ENCODE measurements around the gene MKNK1.

GRCh38 chr1:46544561-46545240 lies 59.4 kb downstream of the MKNK1 start:
- TF ChIP-seq POLR2AphosphoS5 (IDR thresholded peaks at IDR 0.05; ENCODE audit: low read depth, low read length) = no peak
- no peak for TF ChIP-seq TAF1 (IDR thresholded peaks at IDR 0.05; ENCODE audit: borderline replicate concordance, low read depth, low read length)
- no peak for TF ChIP-seq POLR2A (IDR thresholded peaks at IDR 0.05; ENCODE audit: low read depth, low read length)
